Measurements from ENCODE around the gene IAPP. TPM values are rescaled to one million over a fixed set of nuclear protein-coding genes. Genes with fewer than 3 reads are reported as not detected.
A peak's percentile ranks its signal among the peaks of the same experiment; 100 is the strongest.

IAPP gene
- total and polyA plus RNA-seq, 5 donors from 2014 or later, result not detected

DNA sequence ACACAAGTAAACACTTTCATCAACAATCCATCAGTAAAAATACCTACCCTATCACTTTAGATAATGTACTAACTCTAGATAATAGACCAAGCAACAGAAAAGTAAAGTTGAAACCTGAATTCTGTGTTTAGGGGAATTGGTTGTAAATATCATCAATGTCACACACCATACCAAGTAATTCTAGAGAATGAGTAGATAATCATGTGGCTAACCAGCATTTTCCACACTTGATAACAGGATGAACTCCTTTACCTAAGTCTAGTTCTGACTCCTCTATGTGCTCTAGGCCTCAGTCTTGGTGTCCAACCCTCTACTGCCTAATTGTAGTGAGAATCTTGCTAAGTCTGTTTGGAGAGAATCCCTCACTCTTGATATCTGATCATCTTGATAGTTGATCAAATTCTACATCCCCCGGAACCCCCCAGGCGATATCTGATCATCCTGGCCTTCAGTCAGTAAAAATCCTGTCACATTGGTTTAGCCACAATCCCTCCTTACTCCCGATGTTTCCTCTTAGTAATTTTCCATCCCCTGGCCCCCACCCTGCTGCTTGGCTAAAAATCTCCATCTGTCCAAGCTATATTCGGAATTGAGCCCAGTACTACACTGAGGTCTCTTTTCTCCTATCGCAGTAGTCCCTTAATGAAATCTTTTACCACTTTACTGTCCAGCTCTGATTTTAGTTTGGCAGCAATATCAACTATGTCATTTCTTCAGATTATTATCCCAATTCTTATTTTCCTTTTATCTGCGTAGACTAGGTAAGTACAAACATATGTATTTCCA is 34.5 kb upstream of the IAPP start:
- Mint-ChIP-seq H3K36me3 (no peaks in the 10 kb centered on the region), H3K27me3 (peaks cover 7% of the 10 kb centered on the region), H3K4me1 (no peaks in the 10 kb centered on the region), H3K27ac (no peak overlapping the region), H3K4me3 (no peak overlapping the region), H3K9me3 (no peaks in the 10 kb centered on the region)
- Histone ChIP-seq H3K4me3 (ENCODE audit: low read depth, low read length) (no peak overlapping the region), H3K36me3 (ENCODE audit: control insufficient read depth, insufficient read depth, low read length) (no peaks in the 10 kb centered on the region), H3K4me1 (ENCODE audit: control insufficient read depth, insufficient read depth, low read length, poor library complexity, severe bottlenecking) (no peaks in the 10 kb centered on the region), H3K27me3 (ENCODE audit: control insufficient read depth, insufficient read depth, low read length) (peaks cover 5% of the 10 kb centered on the region), H3K27ac (ENCODE audit: insufficient read depth, low read length, poor library complexity, severe bottlenecking) (no peak overlapping the region), H3K9me3 (ENCODE audit: control insufficient read depth in 2 of 2, low read length in 2 of 2) (no peaks in the 10 kb centered on the region)
- DNase-seq, result no peak
- no peak for ATAC-seq (ENCODE audit: low read depth in 2 of 2)

DNA sequence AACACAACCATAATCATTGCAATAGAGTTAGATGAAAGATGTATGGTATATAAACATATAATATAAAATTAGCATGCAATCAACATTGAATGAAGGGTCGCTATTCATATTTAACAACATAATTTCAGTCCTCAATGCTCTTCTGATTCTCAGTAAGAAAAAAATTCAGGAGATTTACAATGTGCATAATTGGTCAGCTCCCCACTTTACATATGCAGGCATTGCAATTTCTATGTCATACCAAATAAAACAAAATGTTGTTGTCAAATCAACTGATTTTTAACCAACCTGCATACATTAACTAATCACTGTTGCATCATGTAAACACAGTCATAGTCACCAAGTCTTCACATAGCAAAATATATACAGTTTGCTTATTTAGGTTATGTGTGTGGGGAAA is 32.8 kb upstream of the IAPP start:
- Histone ChIP-seq H3K27ac (ENCODE audit: insufficient read depth, low read length, poor library complexity, severe bottlenecking) (no peak overlapping the region), H3K27me3 (ENCODE audit: control insufficient read depth, insufficient read depth, low read length) (peaks cover 5% of the 10 kb centered on the region), H3K4me1 (ENCODE audit: control insufficient read depth, insufficient read depth, low read length, poor library complexity, severe bottlenecking) (no peaks in the 10 kb centered on the region), H3K36me3 (ENCODE audit: control insufficient read depth, insufficient read depth, low read length) (no peaks in the 10 kb centered on the region), H3K4me3 (ENCODE audit: low read depth, low read length) (no peak overlapping the region), H3K9me3 (ENCODE audit: control insufficient read depth in 2 of 2, low read length in 2 of 2) (no peaks in the 10 kb centered on the region)
- no peaks in the 10 kb centered on the region for H3K36me3 Mint-ChIP-seq
- H3K9me3 Mint-ChIP-seq, result no peaks in the 10 kb centered on the region
- ATAC-seq (ENCODE audit: low read depth in 2 of 2) (no peak), DNase-seq (no peak)
- no peak overlapping the region for H3K4me3 Mint-ChIP-seq
- H3K27ac Mint-ChIP-seq, result peak overlapping the region in 1 of 3 donors; percentile 7
- no peaks in the 10 kb centered on the region for H3K4me1 Mint-ChIP-seq
- H3K27me3 Mint-ChIP-seq, result peaks cover 7% of the 10 kb centered on the region

DNA sequence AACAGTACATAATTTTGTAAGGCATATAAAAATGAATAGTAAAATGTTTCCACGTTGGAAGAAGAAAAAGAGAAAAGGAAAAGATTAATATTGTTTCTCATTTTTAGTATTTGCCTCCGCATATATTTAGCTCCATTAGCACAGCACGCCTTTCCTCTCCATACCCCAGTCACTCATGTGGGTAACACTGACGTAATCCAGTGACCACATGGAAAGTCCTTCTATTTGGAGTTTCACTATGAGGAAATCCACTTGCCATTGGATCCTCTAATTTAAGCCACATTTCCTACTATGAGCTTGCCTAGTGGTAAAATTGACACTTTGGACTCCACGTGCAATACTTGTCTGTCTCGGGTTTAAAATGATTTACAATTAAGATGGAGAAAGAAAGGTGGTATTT is 32.3 kb upstream of the IAPP start:
- H3K4me1 Mint-ChIP-seq, result no peaks in the 10 kb centered on the region
- no peaks in the 10 kb centered on the region for H3K9me3 ChIP-seq (ENCODE audit: control insufficient read depth in 2 of 2, low read length in 2 of 2)
- ATAC-seq (ENCODE audit: low read depth in 2 of 2) (no peak), DNase-seq (no peak)
- H3K4me1 ChIP-seq (ENCODE audit: control insufficient read depth, insufficient read depth, low read length, poor library complexity, severe bottlenecking), result no peaks in the 10 kb centered on the region
- peak overlapping the region in 1 of 3 donors; percentile 7 for H3K27ac Mint-ChIP-seq
- no peaks in the 10 kb centered on the region for H3K36me3 Mint-ChIP-seq
- no peaks in the 10 kb centered on the region for H3K36me3 ChIP-seq (ENCODE audit: control insufficient read depth, insufficient read depth, low read length)
- peaks cover 6% of the 10 kb centered on the region for H3K27me3 ChIP-seq (ENCODE audit: control insufficient read depth, insufficient read depth, low read length)
- H3K27ac ChIP-seq (ENCODE audit: insufficient read depth, low read length, poor library complexity, severe bottlenecking), result no peak overlapping the region
- no peaks in the 10 kb centered on the region for H3K9me3 Mint-ChIP-seq
- no peak overlapping the region for H3K4me3 ChIP-seq (ENCODE audit: low read depth, low read length)
- peaks cover 7% of the 10 kb centered on the region for H3K27me3 Mint-ChIP-seq
- no peak overlapping the region for H3K4me3 Mint-ChIP-seq

DNA sequence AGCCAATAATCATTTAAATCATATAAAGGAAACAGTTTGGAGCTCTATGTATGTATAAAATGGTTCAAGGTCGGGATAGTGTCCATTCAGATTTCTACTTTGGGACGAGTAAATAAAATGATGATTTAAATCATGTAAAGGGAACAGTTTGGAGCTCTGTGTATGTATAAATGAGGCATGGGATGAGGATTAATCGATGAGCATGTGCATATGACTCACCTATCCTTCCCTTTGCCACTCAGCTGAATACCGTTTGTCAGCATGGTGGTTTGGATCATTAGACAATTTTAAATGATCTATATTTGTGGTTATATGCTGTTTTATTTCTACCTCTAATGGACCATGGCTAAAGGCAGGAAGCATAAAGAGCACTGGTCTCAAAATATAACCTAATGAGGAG is 30.9 kb upstream of the IAPP start:
- peaks cover 10% of the 10 kb centered on the region for H3K27me3 Mint-ChIP-seq
- H3K36me3 Mint-ChIP-seq, result no peaks in the 10 kb centered on the region
- no peak overlapping the region for H3K27ac ChIP-seq (ENCODE audit: insufficient read depth, low read length, poor library complexity, severe bottlenecking)
- H3K27me3 ChIP-seq (ENCODE audit: control insufficient read depth, insufficient read depth, low read length), result peaks cover 6% of the 10 kb centered on the region
- H3K4me1 ChIP-seq (ENCODE audit: control insufficient read depth, insufficient read depth, low read length, poor library complexity, severe bottlenecking), result no peaks in the 10 kb centered on the region
- H3K9me3 ChIP-seq (ENCODE audit: control insufficient read depth in 2 of 2, low read length in 2 of 2), result no peaks in the 10 kb centered on the region
- DNase-seq (no peak), ATAC-seq (ENCODE audit: low read depth in 2 of 2) (no peak)
- no peak overlapping the region for H3K4me3 ChIP-seq (ENCODE audit: low read depth, low read length)
- H3K4me1 Mint-ChIP-seq, result no peaks in the 10 kb centered on the region
- H3K9me3 Mint-ChIP-seq, result no peaks in the 10 kb centered on the region
- no peaks in the 10 kb centered on the region for H3K36me3 ChIP-seq (ENCODE audit: control insufficient read depth, insufficient read depth, low read length)
- no peak overlapping the region for H3K27ac Mint-ChIP-seq
- no peak overlapping the region for H3K4me3 Mint-ChIP-seq

DNA sequence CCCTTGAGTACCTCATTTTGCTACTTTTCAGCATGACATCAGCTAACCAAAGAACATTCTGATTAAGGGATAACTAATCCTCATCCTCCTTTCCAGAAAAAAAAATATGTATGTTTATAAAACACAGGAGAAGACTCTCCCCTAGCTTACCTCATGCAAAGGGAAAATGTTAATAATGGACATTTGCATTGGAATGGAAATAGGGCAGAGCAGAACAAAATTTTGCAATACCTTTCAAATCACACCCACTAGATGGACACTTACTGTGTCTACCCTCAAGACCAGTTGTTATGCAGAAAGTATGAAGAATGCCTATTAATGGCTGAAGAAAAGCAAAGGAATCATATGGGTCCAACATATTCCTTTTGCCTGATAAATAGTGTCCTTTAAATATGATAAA is 29.1 kb upstream of the IAPP start:
- Histone ChIP-seq H3K4me3 (ENCODE audit: low read depth, low read length) (no peak overlapping the region), H3K36me3 (ENCODE audit: control insufficient read depth, insufficient read depth, low read length) (no peaks in the 10 kb centered on the region), H3K27me3 (ENCODE audit: control insufficient read depth, insufficient read depth, low read length) (peaks cover 6% of the 10 kb centered on the region), H3K9me3 (ENCODE audit: control insufficient read depth in 2 of 2, low read length in 2 of 2) (no peaks in the 10 kb centered on the region), H3K27ac (ENCODE audit: insufficient read depth, low read length, poor library complexity, severe bottlenecking) (no peak overlapping the region), H3K4me1 (ENCODE audit: control insufficient read depth, insufficient read depth, low read length, poor library complexity, severe bottlenecking) (no peaks in the 10 kb centered on the region)
- DNase-seq (no peak), ATAC-seq (ENCODE audit: low read depth in 2 of 2) (no peak)
- no peaks in the 10 kb centered on the region for H3K4me1 Mint-ChIP-seq
- H3K36me3 Mint-ChIP-seq, result no peaks in the 10 kb centered on the region
- no peak overlapping the region for H3K4me3 Mint-ChIP-seq
- H3K9me3 Mint-ChIP-seq, result no peaks in the 10 kb centered on the region
- H3K27ac Mint-ChIP-seq, result no peak overlapping the region
- H3K27me3 Mint-ChIP-seq, result peaks cover 12% of the 10 kb centered on the region

DNA sequence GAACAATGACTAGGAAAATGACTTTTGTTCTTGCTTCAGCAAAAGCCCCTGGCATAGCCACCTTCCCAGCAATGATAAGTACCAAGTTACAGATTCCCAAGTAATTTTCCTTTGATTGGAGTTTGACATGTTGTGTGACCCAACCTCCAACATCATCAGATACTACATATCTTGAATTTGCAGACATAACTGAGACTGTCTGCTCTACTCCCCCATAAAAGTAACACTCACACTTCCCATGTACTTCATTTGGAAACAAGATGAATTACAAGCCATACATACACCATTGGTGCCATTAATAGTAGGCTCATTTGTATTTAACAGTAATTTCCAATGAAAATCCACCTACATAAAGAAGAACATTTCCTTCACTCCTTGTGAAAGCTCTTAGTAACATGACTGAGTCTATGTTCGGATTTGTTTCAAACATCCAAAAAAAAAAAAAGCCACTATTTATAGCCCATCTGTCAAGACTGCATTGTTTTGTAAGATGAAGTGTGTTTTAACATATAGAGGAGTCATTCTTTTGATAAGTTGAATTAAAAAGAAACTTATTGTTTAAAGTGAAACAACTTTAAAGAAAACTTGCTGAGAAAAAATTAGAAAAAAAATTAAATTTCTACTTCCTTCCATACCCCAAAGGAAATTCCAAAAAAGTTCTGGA is 26.0 kb upstream of the IAPP start:
- Mint-ChIP-seq H3K4me1 (no peaks in the 10 kb centered on the region), H3K36me3 (no peaks in the 10 kb centered on the region)

DNA sequence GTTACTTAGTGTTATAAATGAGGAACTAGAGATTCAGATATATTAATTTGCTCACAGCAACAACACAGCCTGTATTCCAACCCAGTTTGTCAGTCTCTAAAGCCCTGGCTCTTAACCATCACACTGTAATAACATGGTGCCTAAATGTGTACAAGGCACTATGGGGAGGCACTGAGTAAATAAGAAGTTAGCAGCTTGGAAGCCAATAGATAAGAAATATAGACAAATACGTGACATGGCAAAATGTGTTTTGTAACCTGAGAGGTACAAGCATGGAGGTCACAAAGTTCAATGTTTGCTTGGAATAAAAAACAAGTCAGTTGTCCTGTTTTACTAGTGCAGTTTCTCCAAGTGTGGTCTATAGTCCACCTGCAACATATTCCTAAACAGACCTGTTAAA is 21.7 kb upstream of the IAPP start:
- no peak overlapping the region for H3K27ac ChIP-seq (ENCODE audit: insufficient read depth, low read length, poor library complexity, severe bottlenecking)
- DNase-seq (no peak), ATAC-seq (ENCODE audit: low read depth in 2 of 2) (no peak)
- no peaks in the 10 kb centered on the region for H3K9me3 ChIP-seq (ENCODE audit: control insufficient read depth in 2 of 2, low read length in 2 of 2)
- Mint-ChIP-seq H3K27ac (no peak overlapping the region), H3K4me3 (no peak overlapping the region), H3K36me3 (no peaks in the 10 kb centered on the region), H3K9me3 (peaks cover 0 to 4% (median 0%) of the 10 kb centered on the region in 7 donors), H3K27me3 (peaks cover 22% of the 10 kb centered on the region), H3K4me1 (peaks cover 0 to 2% (median 0%) of the 10 kb centered on the region in 4 donors)
- peaks cover 8% of the 10 kb centered on the region for H3K27me3 ChIP-seq (ENCODE audit: control insufficient read depth, insufficient read depth, low read length)
- no peaks in the 10 kb centered on the region for H3K36me3 ChIP-seq (ENCODE audit: control insufficient read depth, insufficient read depth, low read length)
- H3K4me3 ChIP-seq (ENCODE audit: low read depth, low read length), result no peak overlapping the region
- H3K4me1 ChIP-seq (ENCODE audit: control insufficient read depth, insufficient read depth, low read length, poor library complexity, severe bottlenecking), result no peaks in the 10 kb centered on the region

More for the DNA sequence above, 26.0 kb upstream of the IAPP start:
- DNase-seq, result no peak
- Mint-ChIP-seq H3K27ac (no peak overlapping the region), H3K27me3 (peaks cover 9% of the 10 kb centered on the region), H3K4me3 (no peak overlapping the region), H3K9me3 (peaks cover 0 to 4% (median 0%) of the 10 kb centered on the region in 7 donors)
- no peaks in the 10 kb centered on the region for H3K9me3 ChIP-seq (ENCODE audit: control insufficient read depth in 2 of 2, low read length in 2 of 2)
- H3K27me3 ChIP-seq (ENCODE audit: control insufficient read depth, insufficient read depth, low read length), result peaks cover 5% of the 10 kb centered on the region
- no peak overlapping the region for H3K4me3 ChIP-seq (ENCODE audit: low read depth, low read length)
- no peak overlapping the region for H3K27ac ChIP-seq (ENCODE audit: insufficient read depth, low read length, poor library complexity, severe bottlenecking)
- no peaks in the 10 kb centered on the region for H3K4me1 ChIP-seq (ENCODE audit: control insufficient read depth, insufficient read depth, low read length, poor library complexity, severe bottlenecking)
- no peak for ATAC-seq (ENCODE audit: low read depth in 2 of 2)
- H3K36me3 ChIP-seq (ENCODE audit: control insufficient read depth, insufficient read depth, low read length), result no peaks in the 10 kb centered on the region

DNA sequence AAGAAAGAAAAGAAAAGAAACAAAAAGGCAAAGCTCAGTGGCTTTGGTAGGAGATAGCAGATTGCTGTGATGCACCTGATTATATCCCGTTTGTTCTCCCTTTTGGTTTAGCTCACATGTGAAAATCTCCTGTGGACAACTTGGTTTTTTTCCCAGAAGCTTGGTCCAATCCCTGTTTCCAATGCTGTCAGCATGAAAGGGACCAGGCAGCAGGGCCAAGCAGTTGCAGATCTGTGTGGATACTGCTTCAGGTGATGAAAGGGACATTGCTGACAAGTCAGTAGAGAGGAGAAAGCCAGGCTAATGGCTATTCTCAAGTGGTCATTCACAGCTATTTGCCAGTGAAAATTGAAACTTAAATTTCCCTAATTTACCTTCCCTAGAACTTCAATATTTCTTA is 19.2 kb upstream of the IAPP start:
- ATAC-seq (ENCODE audit: low read depth in 2 of 2) (no peak), DNase-seq (no peak)
- Mint-ChIP-seq H3K4me1 (peaks cover 0 to 2% (median 0%) of the 10 kb centered on the region in 4 donors), H3K27ac (no peak overlapping the region), H3K4me3 (no peak overlapping the region), H3K36me3 (no peaks in the 10 kb centered on the region), H3K27me3 (peaks cover 22% of the 10 kb centered on the region), H3K9me3 (peaks cover 0 to 4% (median 0%) of the 10 kb centered on the region in 7 donors)
- H3K36me3 ChIP-seq (ENCODE audit: control insufficient read depth, insufficient read depth, low read length), result no peaks in the 10 kb centered on the region
- H3K27ac ChIP-seq (ENCODE audit: insufficient read depth, low read length, poor library complexity, severe bottlenecking), result no peak overlapping the region
- H3K9me3 ChIP-seq (ENCODE audit: control insufficient read depth in 2 of 2, low read length in 2 of 2), result no peaks in the 10 kb centered on the region
- no peaks in the 10 kb centered on the region for H3K4me1 ChIP-seq (ENCODE audit: control insufficient read depth, insufficient read depth, low read length, poor library complexity, severe bottlenecking)
- H3K27me3 ChIP-seq (ENCODE audit: control insufficient read depth, insufficient read depth, low read length), result peaks cover 8% of the 10 kb centered on the region
- H3K4me3 ChIP-seq (ENCODE audit: low read depth, low read length), result no peak overlapping the region

All from CD4-positive, CD25-positive, alpha-beta regulatory T cell (primary cell).